ENCODE measurements around the gene DBN1. TPM values are rescaled to one million over a fixed set of nuclear protein-coding genes. Genes with fewer than 3 reads are reported as not detected.
A peak's percentile ranks its signal among the peaks of the same experiment; 100 is the strongest.

DBN1 gene
- total and polyA plus RNA-seq, 7 experiments from 2014 or later: 0.64 to 8.8 (median 2.2) TPM

GRCh38 chr5:177501874-177502678 lies 28.6 kb upstream of the DBN1 start:
- POLR2A ChIA-PET: interaction anchor here (1.5 to 2.4 kb wide), 3 partner anchors 14 to 112 kb away, joined by 5 to 12 read pairs (median 6); no protein-coding TSS in a partner anchor
- intact Hi-C loops (cut with micrococcal nuclease): loop anchor here (1.0 kb wide), 6 partner anchors 46 to 388 kb away; no protein-coding TSS in a partner anchor
- no peaks in the 10 kb centered on the region for H3K27me3 ChIP-seq (ENCODE audit: control insufficient read depth in 2 of 2, insufficient read depth in 2 of 2, low read length in 2 of 2)
- CTCF ChIA-PET: interaction anchor here (1.0 to 7.1 kb wide), 13 partner anchors 9 to 388 kb away, joined by 3 to 77 read pairs (median 5); partner anchors contain the start of gene DDX41
- Mint-ChIP-seq H3K9me3 (peaks cover 0 to 3% (median 0%) of the 10 kb centered on the region in 11 donors), H3K4me1 (peaks cover 18 to 25% (median 20%) of the 10 kb centered on the region in 7 donors), H3K4me3 (no peak overlapping the region), H3K27me3 (peaks cover 0 to 24% (median 0%) of the 10 kb centered on the region in 5 donors), H3K27ac (no peak overlapping the region), H3K36me3 (no peaks in the 10 kb centered on the region)
- no peaks in the 10 kb centered on the region for H3K36me3 ChIP-seq (ENCODE audit: control insufficient read depth in 2 of 3, insufficient read depth in 3 of 3, low read length in 3 of 3)
- H3K27ac ChIP-seq (ENCODE audit: low read depth, low read length): no peak overlapping the region
- no peak for ATAC-seq
- no peaks in the 10 kb centered on the region for H3K9me3 ChIP-seq (ENCODE audit: control insufficient read depth in 2 of 3, low read length in 3 of 3)
- peaks cover 7 to 10% of the 10 kb centered on the region in 2 donors for H3K4me1 ChIP-seq (ENCODE audit: control insufficient read depth in 2 of 2, insufficient read depth in 2 of 2, low read length in 2 of 2)
- DNase-seq: no peak
- no peak overlapping the region for H3K4me3 ChIP-seq (ENCODE audit: low read length)

DNA sequence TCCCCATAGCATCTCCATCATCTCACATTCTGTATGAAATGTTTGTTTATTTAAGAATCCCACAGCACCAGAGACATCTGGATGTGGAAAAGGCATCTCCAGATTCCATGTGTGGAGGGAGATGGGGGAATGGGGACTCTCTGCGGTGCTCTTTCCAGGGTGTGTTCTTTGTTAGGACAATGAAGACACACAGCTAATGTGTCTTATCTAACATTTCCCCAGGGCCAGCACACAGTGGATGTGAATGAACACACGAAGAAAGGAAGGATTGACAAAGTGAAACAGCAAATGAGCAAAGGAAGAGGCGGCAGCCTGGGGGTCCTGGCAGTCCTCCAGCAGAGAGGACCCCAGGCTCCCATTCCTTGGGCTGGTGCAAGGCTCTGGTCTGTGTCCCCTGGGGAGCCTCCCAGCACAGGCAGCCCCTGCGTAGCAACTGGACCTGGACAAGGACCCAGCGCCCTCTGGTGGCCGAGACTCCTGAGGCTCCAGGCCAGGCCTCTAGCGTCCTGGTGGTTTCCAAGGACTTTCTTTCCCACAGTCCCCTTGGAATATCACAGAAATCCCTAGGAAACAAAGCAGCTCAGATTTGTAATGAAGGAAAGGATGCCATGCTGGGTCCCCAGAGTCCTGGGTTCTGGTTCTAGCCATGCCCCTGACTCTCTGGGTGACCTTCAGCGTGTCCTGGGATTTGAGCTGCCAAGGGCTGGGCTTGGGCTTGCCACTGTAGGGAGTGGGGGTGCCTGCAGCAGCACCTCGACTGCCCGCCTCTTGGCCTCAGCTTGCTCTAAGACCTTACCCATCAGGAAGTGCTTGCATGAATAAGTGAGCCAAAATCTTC lies 27.5 kb upstream of the DBN1 start:
- no peaks in the 10 kb centered on the region for H3K36me3 Mint-ChIP-seq
- POLR2A ChIA-PET: interaction anchor here (0.9 to 2.4 kb wide), 4 partner anchors 15 to 110 kb away, joined by 4 to 12 read pairs (median 6); no protein-coding TSS in a partner anchor
- CTCF ChIA-PET: interaction anchor here (0.6 to 7.1 kb wide), 17 partner anchors 8 to 387 kb away, joined by 3 to 77 read pairs (median 4); partner anchors contain the start of gene DDX41
- peak overlapping the region in 2 of 9 donors; percentile 39 to 70 for H3K27ac Mint-ChIP-seq
- Histone ChIP-seq H3K27ac (ENCODE audit: low read depth, low read length) (no peak overlapping the region), H3K36me3 (ENCODE audit: control insufficient read depth in 2 of 3, insufficient read depth in 3 of 3, low read length in 3 of 3) (no peaks in the 10 kb centered on the region), H3K9me3 (ENCODE audit: control insufficient read depth in 2 of 3, low read length in 3 of 3) (no peaks in the 10 kb centered on the region), H3K4me1 (ENCODE audit: control insufficient read depth in 2 of 2, insufficient read depth in 2 of 2, low read length in 2 of 2) (peaks cover 7 to 10% of the 10 kb centered on the region in 2 donors), H3K27me3 (ENCODE audit: control insufficient read depth in 2 of 2, insufficient read depth in 2 of 2, low read length in 2 of 2) (no peaks in the 10 kb centered on the region), H3K4me3 (ENCODE audit: low read length) (no peak overlapping the region)
- peak; percentile 62 to 88 (median 76) for DNase-seq
- peaks cover 18 to 27% (median 24%) of the 10 kb centered on the region in 7 donors for H3K4me1 Mint-ChIP-seq
- ATAC-seq: peak; percentile 48
- H3K9me3 Mint-ChIP-seq: peaks cover 0 to 3% (median 0%) of the 10 kb centered on the region in 11 donors
- intact Hi-C loops (cut with micrococcal nuclease): loop anchor here (1.0 kb wide), 6 partner anchors 45 to 387 kb away; no protein-coding TSS in a partner anchor
- peaks cover 0 to 24% (median 0%) of the 10 kb centered on the region in 5 donors for H3K27me3 Mint-ChIP-seq
- H3K4me3 Mint-ChIP-seq: peak overlapping the region in 2 of 10 donors; percentile 34 to 46

DNA sequence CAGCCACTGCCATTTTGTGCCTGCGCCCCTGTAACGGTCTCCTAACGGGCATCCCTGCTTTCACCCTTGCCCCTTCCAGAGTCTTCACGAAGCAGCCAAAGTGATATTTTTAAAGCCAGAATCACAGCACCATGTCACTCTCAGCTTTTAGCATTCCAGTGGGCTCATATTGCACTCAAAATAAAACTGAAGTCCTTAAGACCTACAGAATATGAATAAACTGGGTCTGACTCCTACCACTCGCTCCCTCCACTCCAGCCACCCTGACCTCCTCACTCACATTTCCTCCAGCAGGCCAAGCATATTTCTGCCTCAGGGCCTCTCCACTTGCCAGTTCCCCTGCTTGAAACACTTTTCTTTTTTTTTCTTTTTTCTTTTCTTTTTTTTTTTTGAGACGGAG lies 26.4 kb upstream of the DBN1 start:
- Mint-ChIP-seq H3K4me1 (peaks cover 18 to 30% (median 24%) of the 10 kb centered on the region in 7 donors), H3K27ac (peak overlapping the region in 2 of 9 donors; percentile 8 to 53), H3K36me3 (no peaks in the 10 kb centered on the region), H3K9me3 (peaks cover 0 to 3% (median 0%) of the 10 kb centered on the region in 11 donors), H3K27me3 (peaks cover 0 to 24% (median 0%) of the 10 kb centered on the region in 5 donors), H3K4me3 (peak overlapping the region in 4 of 10 donors; percentile 38 to 56 (median 46))
- peaks cover 7 to 10% of the 10 kb centered on the region in 2 donors for H3K4me1 ChIP-seq (ENCODE audit: control insufficient read depth in 2 of 2, insufficient read depth in 2 of 2, low read length in 2 of 2)
- DNase-seq (no peak), ATAC-seq (no peak)
- POLR2A ChIA-PET: no interaction called here
- intact Hi-C loops (cut with micrococcal nuclease): loop anchor here in 1 of 2 donors (5.0 kb wide), 2 partner anchors 368 to 388 kb away; partner anchors contain the start of gene NSD1
- no peaks in the 10 kb centered on the region for H3K27me3 ChIP-seq (ENCODE audit: control insufficient read depth in 2 of 2, insufficient read depth in 2 of 2, low read length in 2 of 2)
- H3K4me3 ChIP-seq (ENCODE audit: low read length): no peak overlapping the region
- CTCF ChIA-PET: interaction anchor here (1.8 to 7.1 kb wide), 2 partner anchors 28 to 110 kb away, joined by 9 to 77 read pairs; no protein-coding TSS in a partner anchor
- H3K27ac ChIP-seq (ENCODE audit: low read depth, low read length): no peak overlapping the region
- H3K9me3 ChIP-seq (ENCODE audit: control insufficient read depth in 2 of 3, low read length in 3 of 3): no peaks in the 10 kb centered on the region
- no peaks in the 10 kb centered on the region for H3K36me3 ChIP-seq (ENCODE audit: control insufficient read depth in 2 of 3, insufficient read depth in 3 of 3, low read length in 3 of 3)

- Histone ChIP-seq H3K36me3 (ENCODE audit: control insufficient read depth in 2 of 3, insufficient read depth in 3 of 3, low read length in 3 of 3) (no peaks in the 10 kb centered on the region), H3K27ac (ENCODE audit: low read depth, low read length) (peak overlapping the region; percentile 61), H3K9me3 (ENCODE audit: control insufficient read depth in 2 of 3, low read length in 3 of 3) (no peaks in the 10 kb centered on the region), H3K4me3 (ENCODE audit: low read length) (peak overlapping the region; percentile 77), H3K27me3 (ENCODE audit: control insufficient read depth in 2 of 2, insufficient read depth in 2 of 2, low read length in 2 of 2) (no peaks in the 10 kb centered on the region), H3K4me1 (ENCODE audit: control insufficient read depth in 2 of 2, insufficient read depth in 2 of 2, low read length in 2 of 2) (peaks cover 7 to 10% of the 10 kb centered on the region in 2 donors)
- intact Hi-C loops (cut with micrococcal nuclease): loop anchor here in 1 of 2 donors (5.0 kb wide), 2 partner anchors 366 to 386 kb away; partner anchors contain the start of gene NSD1
- peak overlapping the region; percentile 28 to 77 (median 66) for H3K27ac Mint-ChIP-seq
- peak overlapping the region; percentile 77 to 90 (median 84) for H3K4me3 Mint-ChIP-seq
- peaks cover 0 to 3% (median 0%) of the 10 kb centered on the region in 11 donors for H3K9me3 Mint-ChIP-seq
- CTCF ChIA-PET: interaction anchor here (0.7 to 7.1 kb wide), 5 partner anchors 43 to 384 kb away, joined by 3 to 77 read pairs (median 9); no protein-coding TSS in a partner anchor
- peaks cover 0 to 24% (median 0%) of the 10 kb centered on the region in 5 donors for H3K27me3 Mint-ChIP-seq
- ATAC-seq (no peak), DNase-seq (peak in 1 of 9 donors; percentile 49)
- POLR2A ChIA-PET: interaction anchor here (1.0 to 2.1 kb wide), 10 partner anchors 18 to 108 kb away, joined by 3 to 5 read pairs (median 4); partner anchors contain the start of genes DDX41 and GRK6
- H3K36me3 Mint-ChIP-seq: no peaks in the 10 kb centered on the region
- peaks cover 21 to 39% (median 28%) of the 10 kb centered on the region in 7 donors for H3K4me1 Mint-ChIP-seq
Observed at GRCh38 chr5:177498013-177498787, 24.8 kb upstream of the DBN1 start.

DNA sequence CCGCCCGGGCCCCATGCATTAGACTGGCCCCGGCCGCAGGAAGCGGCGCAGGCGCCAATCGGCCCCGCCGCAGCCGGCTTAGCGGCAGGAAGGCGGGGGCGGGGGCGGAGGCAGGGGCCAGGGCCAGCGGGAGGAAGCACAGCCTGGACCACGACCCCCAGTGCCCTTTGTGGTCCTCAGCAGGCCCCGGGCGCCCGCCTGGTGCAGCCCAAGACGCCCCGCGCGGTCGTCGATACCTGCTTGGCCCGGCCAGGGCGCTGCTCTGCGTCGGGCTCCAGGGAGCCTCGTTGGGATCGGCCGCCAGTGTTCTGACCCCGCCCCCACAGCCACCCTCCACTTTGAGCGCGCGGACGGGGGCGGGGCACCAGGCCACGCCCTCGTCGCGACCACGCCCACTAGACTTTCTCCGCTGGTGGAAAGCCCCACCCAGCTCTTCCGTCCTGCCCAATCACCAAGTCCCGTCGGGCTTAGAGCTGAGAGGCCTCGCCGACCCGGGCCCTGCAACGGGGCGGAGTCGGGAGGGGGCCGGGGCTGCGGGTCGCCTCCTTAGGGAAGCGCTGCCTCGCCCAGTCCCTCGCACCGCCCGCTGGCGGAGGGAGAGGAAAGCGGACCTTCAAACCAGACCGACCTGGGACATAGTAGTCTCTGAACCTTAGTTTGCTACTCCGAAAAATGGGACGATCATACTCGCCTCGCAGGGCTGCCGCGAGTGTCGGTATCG lies 24.0 kb upstream of the DBN1 start, which contains the start of gene PDLIM7:
Gene PDLIM7 (minus strand): TSS at position 313 of the 721 bp plus-strand sequence. CDS start 1,092 bp downstream, outside the sequence.
- peaks cover 0 to 24% (median 0%) of the 10 kb centered on the region in 5 donors for H3K27me3 Mint-ChIP-seq
- peak within 1 kb of the TSS; percentile 77 for H3K4me3 ChIP-seq (ENCODE audit: low read length)
- peaks cover 7 to 10% of the 10 kb centered on the region in 2 donors for H3K4me1 ChIP-seq (ENCODE audit: control insufficient read depth in 2 of 2, insufficient read depth in 2 of 2, low read length in 2 of 2)
- no peaks in the 10 kb centered on the region for H3K9me3 ChIP-seq (ENCODE audit: control insufficient read depth in 2 of 3, low read length in 3 of 3)
- DNase-seq: peak; percentile 88 to 97 (median 92)
- peaks cover 0 to 5% (median 0%) of the 10 kb centered on the region in 5 donors for H3K36me3 Mint-ChIP-seq
- ChIA-PET POLR2A (interaction anchor here (0.6 to 2.1 kb wide), 13 partner anchors 18 to 146 kb away, joined by 3 to 5 read pairs (median 4); partner anchors contain the start of genes DDX41, GRK6 and LMAN2), CTCF (interaction anchor here (0.6 to 7.1 kb wide), 6 partner anchors 42 to 188 kb away, joined by 3 to 77 read pairs (median 6); no protein-coding TSS in a partner anchor)
- intact Hi-C loops (cut with micrococcal nuclease): loop anchor here (1.0 to 5.0 kb wide), 16 partner anchors 18 to 385 kb away; partner anchors contain the start of genes DBN1 (in 2 of the 2), GRK6 (in 2 of the 2), FAM193B (in 1 of the 2) and MXD3 (in 1 of the 2)
- H3K27ac ChIP-seq (ENCODE audit: low read depth, low read length): peak within 1 kb of the TSS; percentile 61
- H3K27ac Mint-ChIP-seq: peak within 1 kb of the TSS; percentile 28 to 77 (median 66)
- peaks cover 0 to 2% (median 0%) of the 10 kb centered on the region in 3 experiments for H3K36me3 ChIP-seq (ENCODE audit: control insufficient read depth in 2 of 3, insufficient read depth in 3 of 3, low read length in 3 of 3)
- peak within 1 kb of the TSS; percentile 77 to 90 (median 84) for H3K4me3 Mint-ChIP-seq
- ATAC-seq: peak; percentile 92
- H3K9me3 Mint-ChIP-seq: peaks cover 0 to 1% (median 0%) of the 10 kb centered on the region in 11 donors
- peaks cover 24 to 44% (median 28%) of the 10 kb centered on the region in 7 donors for H3K4me1 Mint-ChIP-seq
- no peaks in the 10 kb centered on the region for H3K27me3 ChIP-seq (ENCODE audit: control insufficient read depth in 2 of 2, insufficient read depth in 2 of 2, low read length in 2 of 2)

Data from naive thymus-derived CD4-positive, alpha-beta T cell (primary cell).